ENCODE results near the gene NUP214.

Gene NUP214

DNA sequence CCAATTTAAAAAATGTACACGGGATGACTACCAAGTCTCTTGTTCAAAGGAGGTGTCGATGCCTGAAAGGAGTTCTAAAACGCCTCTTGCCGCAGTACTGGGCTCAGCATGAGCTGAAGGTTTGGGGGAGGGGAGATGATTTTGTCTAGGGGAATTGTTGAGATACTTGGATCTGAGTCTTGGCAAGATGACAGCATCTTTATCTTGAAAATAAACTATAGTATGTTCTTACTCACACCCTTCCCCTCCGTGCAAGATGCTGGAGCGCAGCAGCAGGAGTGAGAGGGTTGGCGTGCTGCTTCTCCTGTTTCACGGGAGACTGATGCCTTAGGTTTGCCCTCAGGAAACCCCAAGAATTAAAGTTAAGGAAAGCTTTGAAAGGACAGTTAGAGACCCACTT is 103.6 kb downstream of the NUP214 start:
- Histone ChIP-seq H3K4me2 (ENCODE audit: low read length) (no peak overlapping the region), H3K36me3 (replicated peaks; ENCODE audit: low read depth, low read length) (peaks cover 44% of the 10 kb centered on the region), H3K9me3 (ENCODE audit: insufficient read depth, low read length) (no peaks in the 10 kb centered on the region), H3K27ac (ENCODE audit: low read length) (no peak overlapping the region), H4K20me1 (ENCODE audit: insufficient read depth, low read length) (no peaks in the 10 kb centered on the region), H2AFZ (ENCODE audit: low read depth, low read length) (no peak overlapping the region), H3K4me1 (ENCODE audit: low read length) (no peaks in the 10 kb centered on the region), H3K27me3 (ENCODE audit: low read depth, low read length) (no peaks in the 10 kb centered on the region), H3K9ac (ENCODE audit: low read length) (no peak overlapping the region), H3K4me3 (ENCODE audit: low read length) (no peak overlapping the region), H3K79me2 (ENCODE audit: low read length) (no peaks in the 10 kb centered on the region)
- TF ChIP-seq, protein P1, sequence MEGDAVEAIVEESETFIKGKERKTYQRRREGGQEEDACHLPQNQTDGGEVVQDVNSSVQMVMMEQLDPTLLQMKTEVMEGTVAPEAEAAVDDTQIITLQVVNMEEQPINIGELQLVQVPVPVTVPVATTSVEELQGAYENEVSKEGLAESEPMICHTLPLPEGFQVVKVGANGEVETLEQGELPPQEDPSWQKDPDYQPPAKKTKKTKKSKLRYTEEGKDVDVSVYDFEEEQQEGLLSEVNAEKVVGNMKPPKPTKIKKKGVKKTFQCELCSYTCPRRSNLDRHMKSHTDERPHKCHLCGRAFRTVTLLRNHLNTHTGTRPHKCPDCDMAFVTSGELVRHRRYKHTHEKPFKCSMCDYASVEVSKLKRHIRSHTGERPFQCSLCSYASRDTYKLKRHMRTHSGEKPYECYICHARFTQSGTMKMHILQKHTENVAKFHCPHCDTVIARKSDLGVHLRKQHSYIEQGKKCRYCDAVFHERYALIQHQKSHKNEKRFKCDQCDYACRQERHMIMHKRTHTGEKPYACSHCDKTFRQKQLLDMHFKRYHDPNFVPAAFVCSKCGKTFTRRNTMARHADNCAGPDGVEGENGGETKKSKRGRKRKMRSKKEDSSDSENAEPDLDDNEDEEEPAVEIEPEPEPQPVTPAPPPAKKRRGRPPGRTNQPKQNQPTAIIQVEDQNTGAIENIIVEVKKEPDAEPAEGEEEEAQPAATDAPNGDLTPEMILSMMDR (IDR thresholded peaks at IDR 0.05; ENCODE audit: low read depth, low read length), result no peak
- TF ChIP-seq EZH2phosphoT487 (IDR thresholded peaks at IDR 0.05; ENCODE audit: low read depth), result no peak

DNA sequence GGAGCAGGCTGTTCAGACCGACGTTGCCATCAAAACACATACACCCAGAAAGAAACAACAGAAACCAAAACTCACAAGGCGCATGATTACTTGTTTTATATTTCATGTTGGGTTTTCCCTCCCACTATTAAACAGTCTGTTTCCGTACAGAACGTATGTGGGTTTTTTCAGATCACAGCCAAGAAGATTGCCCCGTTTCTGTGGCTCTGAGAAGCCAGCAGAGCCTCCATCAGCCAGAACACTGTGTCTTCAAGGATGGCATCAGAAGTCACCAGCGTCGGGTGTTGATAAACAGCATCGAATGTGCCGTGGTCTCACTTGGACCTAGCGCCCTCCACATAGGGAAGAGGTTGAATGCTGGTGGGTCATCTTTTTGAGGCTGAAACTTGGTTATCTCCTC is 108.2 kb downstream of the NUP214 start:
- Histone ChIP-seq H3K36me3 (replicated peaks; ENCODE audit: low read depth, low read length) (peaks cover 34% of the 10 kb centered on the region), H2AFZ (ENCODE audit: low read depth, low read length) (no peak overlapping the region), H3K4me1 (ENCODE audit: low read length) (peaks cover 7% of the 10 kb centered on the region; the same call in 1 of the 2 replicates), H3K4me3 (ENCODE audit: low read length) (no peak overlapping the region), H3K9me3 (ENCODE audit: insufficient read depth, low read length) (no peaks in the 10 kb centered on the region), H4K20me1 (ENCODE audit: insufficient read depth, low read length) (no peaks in the 10 kb centered on the region), H3K79me2 (ENCODE audit: low read length) (no peaks in the 10 kb centered on the region), H3K27ac (ENCODE audit: low read length) (no peak overlapping the region), H3K27me3 (ENCODE audit: low read depth, low read length) (no peaks in the 10 kb centered on the region), H3K9ac (ENCODE audit: low read length) (no peak overlapping the region), H3K4me2 (ENCODE audit: low read length) (no peak overlapping the region)
- TF ChIP-seq EZH2phosphoT487 (IDR thresholded peaks at IDR 0.05; ENCODE audit: low read depth), result no peak
- TF ChIP-seq, protein P1 (IDR thresholded peaks at IDR 0.05; ENCODE audit: low read depth, low read length), result no peak

DNA sequence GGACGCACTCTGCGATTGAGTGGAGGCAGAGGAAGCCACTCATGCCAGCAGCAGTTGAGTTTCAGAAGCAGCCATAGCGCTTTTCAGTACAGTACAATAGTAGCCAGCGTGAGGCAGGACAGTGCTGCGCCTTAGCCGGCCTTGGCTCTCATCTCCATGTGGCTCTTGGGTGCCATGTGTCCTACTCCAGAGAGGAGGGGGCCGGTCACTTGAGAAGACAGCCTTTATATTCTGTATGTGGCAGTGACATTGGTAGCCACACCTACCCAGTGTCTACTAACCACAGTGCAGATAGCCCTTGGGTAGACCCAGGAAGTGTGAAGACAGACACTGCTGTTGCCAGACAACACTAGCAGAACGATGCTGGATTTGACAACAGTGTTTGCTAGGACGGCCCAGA is 108.6 kb downstream of the NUP214 start:
- peaks cover 7% of the 10 kb centered on the region; the same call in 1 of the 2 replicates for H3K4me1 ChIP-seq (ENCODE audit: low read length)
- H3K9me3 ChIP-seq (ENCODE audit: insufficient read depth, low read length), result no peaks in the 10 kb centered on the region
- H3K79me2 ChIP-seq (ENCODE audit: low read length), result no peaks in the 10 kb centered on the region
- no peak overlapping the region for H2AFZ ChIP-seq (ENCODE audit: low read depth, low read length)
- no peak for TF ChIP-seq EZH2phosphoT487 (IDR thresholded peaks at IDR 0.05; ENCODE audit: low read depth)
- TF ChIP-seq, protein P1 (IDR thresholded peaks at IDR 0.05; ENCODE audit: low read depth, low read length), result no peak
- H3K4me3 ChIP-seq (ENCODE audit: low read length), result no peak overlapping the region
- no peak overlapping the region for H3K9ac ChIP-seq (ENCODE audit: low read length)
- no peak overlapping the region for H3K27ac ChIP-seq (ENCODE audit: low read length)
- H3K27me3 ChIP-seq (ENCODE audit: low read depth, low read length), result no peaks in the 10 kb centered on the region
- no peaks in the 10 kb centered on the region for H4K20me1 ChIP-seq (ENCODE audit: insufficient read depth, low read length)
- no peak overlapping the region for H3K4me2 ChIP-seq (ENCODE audit: low read length)
- H3K36me3 ChIP-seq (replicated peaks; ENCODE audit: low read depth, low read length), result peaks cover 30% of the 10 kb centered on the region

DNA sequence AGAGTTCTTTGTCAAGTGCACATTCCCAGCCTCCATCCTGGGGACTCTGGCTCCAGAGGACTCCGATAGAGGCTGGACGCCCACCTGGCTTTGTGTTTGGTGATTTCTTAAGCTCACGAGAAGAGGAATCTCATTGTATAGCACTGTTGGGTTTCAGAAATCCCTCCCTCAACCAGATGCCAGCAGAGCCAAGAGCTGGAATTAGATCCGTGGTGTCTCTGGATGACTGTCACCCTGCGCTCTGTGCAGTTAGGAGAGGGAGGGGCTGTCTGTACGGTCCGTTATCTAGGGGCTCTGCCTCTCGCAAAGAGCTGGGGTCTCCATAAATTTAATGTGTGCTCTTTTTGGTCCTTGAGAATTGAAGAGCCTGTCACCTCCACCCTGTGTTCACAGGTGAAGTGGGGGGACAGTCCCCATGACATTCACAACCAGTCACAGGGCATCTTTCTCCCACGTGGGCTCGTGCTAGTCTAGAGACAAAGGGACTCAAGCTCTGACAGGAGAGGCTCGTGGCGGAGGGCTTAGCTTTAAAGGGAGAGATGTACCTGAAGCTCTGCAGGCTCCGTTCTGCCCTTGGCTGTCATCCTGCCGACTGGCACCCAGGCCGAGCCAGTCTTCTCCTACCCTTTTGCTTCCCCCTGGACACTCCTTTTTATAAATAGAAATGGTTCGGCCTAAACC is 109.6 kb downstream of the NUP214 start:
- H3K4me3 ChIP-seq (ENCODE audit: low read length), result no peak overlapping the region
- H4K20me1 ChIP-seq (ENCODE audit: insufficient read depth, low read length), result no peaks in the 10 kb centered on the region
- H3K4me1 ChIP-seq (ENCODE audit: low read length), result peaks cover 7% of the 10 kb centered on the region; the same call in 1 of the 2 replicates
- no peaks in the 10 kb centered on the region for H3K27me3 ChIP-seq (ENCODE audit: low read depth, low read length)
- TF ChIP-seq, protein P1 (IDR thresholded peaks at IDR 0.05; ENCODE audit: low read depth, low read length), result no peak
- no peak for TF ChIP-seq EZH2phosphoT487 (IDR thresholded peaks at IDR 0.05; ENCODE audit: low read depth)
- H3K9ac ChIP-seq (ENCODE audit: low read length), result no peak overlapping the region
- no peaks in the 10 kb centered on the region for H3K9me3 ChIP-seq (ENCODE audit: insufficient read depth, low read length)
- H3K4me2 ChIP-seq (ENCODE audit: low read length), result no peak overlapping the region
- peaks cover 27% of the 10 kb centered on the region for H3K36me3 ChIP-seq (replicated peaks; ENCODE audit: low read depth, low read length)
- no peak overlapping the region for H2AFZ ChIP-seq (ENCODE audit: low read depth, low read length)
- H3K79me2 ChIP-seq (ENCODE audit: low read length), result no peaks in the 10 kb centered on the region
- no peak overlapping the region for H3K27ac ChIP-seq (ENCODE audit: low read length)
